Fibroblast of pulmonary artery (primary cell): ENCODE data around the gene EPB41L2.

Experiments
- DNase-seq: peaks from one replicate; pipeline ENCODE4 v3.0.0-alpha.2; 2010; ENCODE audit warnings: low read depth
- H3K4me3 ChIP-seq: replicated peaks from 2 replicates; pipeline ENCODE4 v1.5.1; 2011; ENCODE audit warnings: low read depth, mild to moderate bottlenecking, control low read depth, low read length, moderate library complexity
- TF ChIP-seq, protein P1 (sequence below): IDR thresholded peaks from 2 replicates; pipeline ENCODE4 v1.5.1; 2011; ENCODE audit warnings: mild to moderate bottlenecking, control low read depth, low read length, inconsistent platforms; ENCODE audit errors: missing control alignments

Gene EPB41L2

GRCh38 chr6:130908188-130908587 lies 154.9 kb downstream of the EPB41L2 start:
- no peak overlapping the region for H3K4me3 ChIP-seq
- DNase-seq = no peak
- TF ChIP-seq, protein P1, sequence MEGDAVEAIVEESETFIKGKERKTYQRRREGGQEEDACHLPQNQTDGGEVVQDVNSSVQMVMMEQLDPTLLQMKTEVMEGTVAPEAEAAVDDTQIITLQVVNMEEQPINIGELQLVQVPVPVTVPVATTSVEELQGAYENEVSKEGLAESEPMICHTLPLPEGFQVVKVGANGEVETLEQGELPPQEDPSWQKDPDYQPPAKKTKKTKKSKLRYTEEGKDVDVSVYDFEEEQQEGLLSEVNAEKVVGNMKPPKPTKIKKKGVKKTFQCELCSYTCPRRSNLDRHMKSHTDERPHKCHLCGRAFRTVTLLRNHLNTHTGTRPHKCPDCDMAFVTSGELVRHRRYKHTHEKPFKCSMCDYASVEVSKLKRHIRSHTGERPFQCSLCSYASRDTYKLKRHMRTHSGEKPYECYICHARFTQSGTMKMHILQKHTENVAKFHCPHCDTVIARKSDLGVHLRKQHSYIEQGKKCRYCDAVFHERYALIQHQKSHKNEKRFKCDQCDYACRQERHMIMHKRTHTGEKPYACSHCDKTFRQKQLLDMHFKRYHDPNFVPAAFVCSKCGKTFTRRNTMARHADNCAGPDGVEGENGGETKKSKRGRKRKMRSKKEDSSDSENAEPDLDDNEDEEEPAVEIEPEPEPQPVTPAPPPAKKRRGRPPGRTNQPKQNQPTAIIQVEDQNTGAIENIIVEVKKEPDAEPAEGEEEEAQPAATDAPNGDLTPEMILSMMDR = no peak

DNA sequence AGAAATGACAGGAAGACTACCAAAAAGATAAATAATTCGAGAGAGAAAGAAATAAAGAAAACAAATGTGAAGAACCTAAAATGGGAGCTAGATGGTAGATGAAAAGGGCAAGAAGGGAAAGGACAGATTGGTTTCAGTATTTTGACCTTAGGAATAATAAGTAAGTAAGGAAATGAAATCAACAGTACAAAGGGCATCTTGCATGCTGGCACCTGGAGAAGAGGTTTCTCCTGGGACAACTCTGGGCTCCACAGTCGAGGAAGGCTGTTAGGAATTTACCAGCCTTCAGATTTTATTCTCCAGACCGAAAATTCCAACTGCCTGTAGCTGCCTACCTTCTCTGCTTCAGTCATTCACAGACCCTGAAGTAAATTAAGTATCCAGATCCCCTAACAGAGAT lies 155.4 kb downstream of the EPB41L2 start:
- no peak overlapping the region for H3K4me3 ChIP-seq
- no peak for DNase-seq
- TF ChIP-seq, protein P1 = no peak

GRCh38 chr6:130906736-130907381 lies 156.2 kb downstream of the EPB41L2 start:
- H3K4me3 ChIP-seq = no peak overlapping the region
- TF ChIP-seq, protein P1 = no peak
- DNase-seq = peak; percentile 71

GRCh38 chr6:130903602-130904001 lies 159.4 kb downstream of the EPB41L2 start:
- TF ChIP-seq, protein P1 = no peak
- no peak for DNase-seq
- H3K4me3 ChIP-seq = no peak overlapping the region

DNA sequence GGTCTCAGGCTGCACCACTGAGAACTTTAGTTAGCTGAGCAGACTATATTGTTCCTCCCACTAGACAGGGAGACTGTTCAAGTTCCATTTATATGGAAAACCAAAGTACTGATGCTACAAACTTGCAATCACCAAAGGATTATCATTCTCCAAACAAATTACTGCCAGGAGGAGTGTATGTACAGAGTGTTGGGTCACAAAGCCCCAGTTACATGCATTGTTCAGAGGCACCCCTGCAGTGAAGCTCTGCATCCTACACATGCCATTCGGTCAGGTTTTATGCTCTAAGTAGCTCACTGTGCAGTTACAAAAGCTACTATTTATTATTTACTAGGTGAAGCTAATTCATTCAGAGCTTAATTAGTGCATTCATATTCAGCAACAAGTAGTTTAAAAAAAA lies 160.0 kb downstream of the EPB41L2 start:
- TF ChIP-seq, protein P1 = no peak
- H3K4me3 ChIP-seq = no peak overlapping the region
- DNase-seq = no peak

DNA sequence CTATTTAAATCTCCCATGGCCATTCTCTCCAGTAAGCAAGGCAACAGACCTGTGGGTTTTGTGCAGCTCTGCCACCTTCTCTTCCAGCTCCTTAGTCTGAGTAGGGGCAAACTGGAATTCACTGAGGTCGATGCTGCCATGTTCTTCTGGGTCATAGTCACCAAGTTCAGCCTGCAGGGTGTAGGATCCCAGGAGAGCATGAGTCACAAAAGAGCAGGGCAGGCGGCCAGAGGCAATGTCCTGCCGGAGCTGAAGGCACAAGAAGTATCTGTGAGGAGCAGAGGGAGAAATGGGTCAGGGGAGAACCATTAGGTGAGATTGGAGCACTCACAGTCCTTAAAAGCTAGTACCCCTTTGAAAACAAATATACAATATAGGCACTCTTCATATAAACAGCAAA lies 162.1 kb downstream of the EPB41L2 start:
- no peak overlapping the region for H3K4me3 ChIP-seq
- DNase-seq = peak; percentile 73

GRCh38 chr6:130896249-130896648 lies 166.8 kb downstream of the EPB41L2 start:
- H3K4me3 ChIP-seq = no peak overlapping the region
- TF ChIP-seq, protein P1 = no peak
- no peak for DNase-seq

More for the DNA sequence above, 162.1 kb downstream of the EPB41L2 start:
- TF ChIP-seq, protein P1 = no peak
